Measurements from ENCODE around the gene NPHP4. TPM values are rescaled to one million over a fixed set of nuclear protein-coding genes. Genes with fewer than 3 reads are reported as not detected.

The NPHP4 gene
- total RNA-seq, 1 donor, result 8.0 TPM

GRCh38 chr1:5943343-5944124 lies 48.7 kb downstream of the NPHP4 start:
- H3K4me3 ChIP-seq (ENCODE audit: insufficient read depth, low read length), result no peak overlapping the region
- no peak overlapping the region for H3K4me2 ChIP-seq (ENCODE audit: insufficient read depth, low read length)
- H3K27me3 ChIP-seq (ENCODE audit: insufficient read depth, low read length), result no peaks in the 10 kb centered on the region
- peaks cover 9% of the 10 kb centered on the region for H3K36me3 ChIP-seq (ENCODE audit: insufficient read depth, low read length)
- H3K4me1 ChIP-seq (ENCODE audit: insufficient read depth, low read length), result peaks cover 12% of the 10 kb centered on the region
- TF ChIP-seq, protein P1, sequence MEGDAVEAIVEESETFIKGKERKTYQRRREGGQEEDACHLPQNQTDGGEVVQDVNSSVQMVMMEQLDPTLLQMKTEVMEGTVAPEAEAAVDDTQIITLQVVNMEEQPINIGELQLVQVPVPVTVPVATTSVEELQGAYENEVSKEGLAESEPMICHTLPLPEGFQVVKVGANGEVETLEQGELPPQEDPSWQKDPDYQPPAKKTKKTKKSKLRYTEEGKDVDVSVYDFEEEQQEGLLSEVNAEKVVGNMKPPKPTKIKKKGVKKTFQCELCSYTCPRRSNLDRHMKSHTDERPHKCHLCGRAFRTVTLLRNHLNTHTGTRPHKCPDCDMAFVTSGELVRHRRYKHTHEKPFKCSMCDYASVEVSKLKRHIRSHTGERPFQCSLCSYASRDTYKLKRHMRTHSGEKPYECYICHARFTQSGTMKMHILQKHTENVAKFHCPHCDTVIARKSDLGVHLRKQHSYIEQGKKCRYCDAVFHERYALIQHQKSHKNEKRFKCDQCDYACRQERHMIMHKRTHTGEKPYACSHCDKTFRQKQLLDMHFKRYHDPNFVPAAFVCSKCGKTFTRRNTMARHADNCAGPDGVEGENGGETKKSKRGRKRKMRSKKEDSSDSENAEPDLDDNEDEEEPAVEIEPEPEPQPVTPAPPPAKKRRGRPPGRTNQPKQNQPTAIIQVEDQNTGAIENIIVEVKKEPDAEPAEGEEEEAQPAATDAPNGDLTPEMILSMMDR (IDR thresholded peaks at IDR 0.05; ENCODE audit: extremely low read depth, low read depth, low read length), result no peak
- peak; percentile 77 for DNase-seq (ENCODE audit: insufficient read length, low spot score, missing footprints)
- no peak overlapping the region for H3K27ac ChIP-seq (ENCODE audit: low read depth, low read length)
- H3K9me3 ChIP-seq (ENCODE audit: low read depth, low read length), result no peaks in the 10 kb centered on the region
- H3K79me2 ChIP-seq (ENCODE audit: insufficient read depth, low read length), result no peaks in the 10 kb centered on the region
- H4K20me1 ChIP-seq (ENCODE audit: insufficient read depth, low read length), result peaks cover 5% of the 10 kb centered on the region
- no peak overlapping the region for H2AFZ ChIP-seq (ENCODE audit: low read length)

DNA sequence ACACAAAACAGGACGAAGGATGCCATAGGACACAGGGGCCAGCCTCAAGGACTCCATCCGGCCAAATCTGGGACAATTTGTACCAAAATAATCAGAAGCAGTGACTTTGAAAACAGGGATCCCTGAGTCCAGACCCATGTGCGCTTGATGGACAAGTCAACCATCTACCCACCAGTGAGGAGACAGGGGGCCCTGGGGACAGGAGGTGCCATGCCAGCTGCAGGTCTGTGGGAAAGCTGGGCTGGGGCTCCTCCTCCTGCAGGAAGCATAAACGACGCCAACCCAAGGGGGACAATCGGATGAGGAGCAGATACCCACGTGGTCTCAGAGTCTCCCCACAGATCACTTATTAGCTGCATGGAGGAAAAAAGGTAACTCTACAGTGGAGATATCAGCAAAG lies 50.6 kb downstream of the NPHP4 start:
- no peaks in the 10 kb centered on the region for H3K27me3 ChIP-seq (ENCODE audit: insufficient read depth, low read length)
- H3K4me3 ChIP-seq (ENCODE audit: insufficient read depth, low read length), result no peak overlapping the region
- no peak overlapping the region for H3K27ac ChIP-seq (ENCODE audit: low read depth, low read length)
- H3K79me2 ChIP-seq (ENCODE audit: insufficient read depth, low read length), result no peaks in the 10 kb centered on the region
- no peaks in the 10 kb centered on the region for H3K9me3 ChIP-seq (ENCODE audit: low read depth, low read length)
- H3K36me3 ChIP-seq (ENCODE audit: insufficient read depth, low read length), result peaks cover 9% of the 10 kb centered on the region
- TF ChIP-seq, protein P1 (IDR thresholded peaks at IDR 0.05; ENCODE audit: extremely low read depth, low read depth, low read length), result no peak
- peaks cover 8% of the 10 kb centered on the region for H4K20me1 ChIP-seq (ENCODE audit: insufficient read depth, low read length)
- H2AFZ ChIP-seq (ENCODE audit: low read length), result no peak overlapping the region
- peaks cover 20% of the 10 kb centered on the region for H3K4me1 ChIP-seq (ENCODE audit: insufficient read depth, low read length)
- DNase-seq (ENCODE audit: insufficient read length, low spot score, missing footprints), result no peak
- H3K4me2 ChIP-seq (ENCODE audit: insufficient read depth, low read length), result no peak overlapping the region

GRCh38 chr1:5940723-5941407 lies 51.4 kb downstream of the NPHP4 start:
- H3K36me3 ChIP-seq (ENCODE audit: insufficient read depth, low read length), result peaks cover 5% of the 10 kb centered on the region
- H3K9me3 ChIP-seq (ENCODE audit: low read depth, low read length), result no peaks in the 10 kb centered on the region
- TF ChIP-seq, protein P1 (IDR thresholded peaks at IDR 0.05; ENCODE audit: extremely low read depth, low read depth, low read length), result no peak
- H3K4me2 ChIP-seq (ENCODE audit: insufficient read depth, low read length), result no peak overlapping the region
- peaks cover 8% of the 10 kb centered on the region for H4K20me1 ChIP-seq (ENCODE audit: insufficient read depth, low read length)
- H3K27ac ChIP-seq (ENCODE audit: low read depth, low read length), result no peak overlapping the region
- peaks cover 20% of the 10 kb centered on the region for H3K4me1 ChIP-seq (ENCODE audit: insufficient read depth, low read length)
- no peak overlapping the region for H3K4me3 ChIP-seq (ENCODE audit: insufficient read depth, low read length)
- no peaks in the 10 kb centered on the region for H3K27me3 ChIP-seq (ENCODE audit: insufficient read depth, low read length)
- no peak for DNase-seq (ENCODE audit: insufficient read length, low spot score, missing footprints)
- H3K79me2 ChIP-seq (ENCODE audit: insufficient read depth, low read length), result no peaks in the 10 kb centered on the region
- H2AFZ ChIP-seq (ENCODE audit: low read length), result no peak overlapping the region
